ENCODE results near the gene FIBP. TPM values are rescaled to one million over a fixed set of nuclear protein-coding genes. Genes with fewer than 3 reads are reported as not detected.

FIBP gene
- total and polyA plus RNA-seq, 5 donors from 2014 or later, result 29.8 to 81.7 (median 72.1) TPM

- Histone ChIP-seq H3K4me1 (ENCODE audit: control insufficient read depth, insufficient read depth, low read length, poor library complexity, severe bottlenecking) (peaks cover 46% of the 10 kb centered on the region), H3K36me3 (ENCODE audit: control insufficient read depth, insufficient read depth, low read length) (peaks cover 13% of the 10 kb centered on the region), H3K9me3 (ENCODE audit: control insufficient read depth in 2 of 2, low read length in 2 of 2) (no peaks in the 10 kb centered on the region), H3K27ac (ENCODE audit: insufficient read depth, low read length, poor library complexity, severe bottlenecking) (peak within 1 kb of the TSS; percentile 81), H3K27me3 (ENCODE audit: control insufficient read depth, insufficient read depth, low read length) (no peaks in the 10 kb centered on the region), H3K4me3 (ENCODE audit: low read depth, low read length) (peak within 1 kb of the TSS; percentile 85)
- peak within 1 kb of the TSS; percentile 86 to 97 (median 92) for H3K27ac Mint-ChIP-seq
- peaks cover 15% of the 10 kb centered on the region for H3K36me3 Mint-ChIP-seq
- ATAC-seq (ENCODE audit: low read depth in 2 of 2) (peak; percentile 75 to 77), DNase-seq (peak in 1 of 3 donors; percentile 52)
- H3K9me3 Mint-ChIP-seq, result no peaks in the 10 kb centered on the region
- H3K4me1 Mint-ChIP-seq, result peaks cover 0 to 57% (median 25%) of the 10 kb centered on the region in 4 donors
- peak within 1 kb of the TSS; percentile 90 to 98 (median 94) for H3K4me3 Mint-ChIP-seq
- H3K27me3 Mint-ChIP-seq, result no peaks in the 10 kb centered on the region
Measured at GRCh38 chr11:65918211-65919140, 30.2 kb upstream of the FIBP start, which contains the start of gene C11orf68. Gene C11orf68 (minus strand): TSS chr11:65919062. CDS start chr11:65919031, 31 bp downstream.

DNA sequence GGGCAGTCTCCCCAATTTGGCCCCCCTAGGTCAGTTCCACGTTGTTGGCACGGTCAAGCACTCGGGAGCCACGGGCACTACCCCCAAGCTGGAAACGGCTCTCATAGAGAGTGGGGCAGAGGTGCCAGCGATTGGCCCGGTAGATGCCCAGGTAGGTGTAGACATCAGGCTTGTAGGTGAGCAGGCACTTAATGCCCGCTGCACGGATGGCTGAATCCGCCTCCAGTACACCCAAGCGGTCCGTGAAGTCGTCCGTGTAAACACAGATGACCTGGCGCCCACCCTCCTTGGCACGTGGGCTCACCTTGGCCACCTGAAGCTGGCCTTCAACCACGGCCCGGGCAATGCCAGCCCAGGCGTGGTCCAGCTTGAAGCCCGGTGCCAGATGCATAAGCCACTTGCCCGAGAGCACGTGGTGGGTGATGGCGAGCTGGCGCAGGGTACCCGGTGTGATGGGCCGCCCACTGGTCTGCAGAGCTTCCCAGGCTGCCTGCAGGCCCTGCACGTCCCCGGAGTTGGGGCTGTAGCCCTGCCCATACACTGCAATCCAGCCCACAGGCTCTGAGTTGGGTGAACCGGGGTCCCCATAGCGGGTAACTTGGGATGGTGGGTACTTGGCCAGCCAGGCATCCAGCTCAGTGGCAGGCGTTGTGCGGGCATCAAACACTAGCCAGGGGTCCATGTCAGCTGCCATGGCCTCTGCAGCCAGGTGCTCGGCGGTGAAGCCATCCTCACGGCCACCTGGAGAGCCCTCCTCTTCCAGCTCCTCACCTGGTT, 29.4 kb upstream of the FIBP start:
- H3K27ac ChIP-seq (ENCODE audit: insufficient read depth, low read length, poor library complexity, severe bottlenecking), result peak overlapping the region; percentile 78
- H3K9me3 Mint-ChIP-seq, result no peaks in the 10 kb centered on the region
- DNase-seq, result no peak
- no peaks in the 10 kb centered on the region for H3K27me3 Mint-ChIP-seq
- H3K4me3 Mint-ChIP-seq, result peak overlapping the region; percentile 89 to 98 (median 92)
- H3K4me3 ChIP-seq (ENCODE audit: low read depth, low read length), result peak overlapping the region; percentile 85
- peak overlapping the region in 2 of 3 donors; percentile 84 to 90 for H3K27ac Mint-ChIP-seq
- H3K4me1 Mint-ChIP-seq, result peaks cover 0 to 50% (median 23%) of the 10 kb centered on the region in 4 donors
- ATAC-seq (ENCODE audit: low read depth in 2 of 2), result no peak
- H3K9me3 ChIP-seq (ENCODE audit: control insufficient read depth in 2 of 2, low read length in 2 of 2), result no peaks in the 10 kb centered on the region
- peaks cover 7% of the 10 kb centered on the region for H3K36me3 Mint-ChIP-seq
- H3K36me3 ChIP-seq (ENCODE audit: control insufficient read depth, insufficient read depth, low read length), result peaks cover 8% of the 10 kb centered on the region
- no peaks in the 10 kb centered on the region for H3K27me3 ChIP-seq (ENCODE audit: control insufficient read depth, insufficient read depth, low read length)
- peaks cover 46% of the 10 kb centered on the region for H3K4me1 ChIP-seq (ENCODE audit: control insufficient read depth, insufficient read depth, low read length, poor library complexity, severe bottlenecking)

DNA sequence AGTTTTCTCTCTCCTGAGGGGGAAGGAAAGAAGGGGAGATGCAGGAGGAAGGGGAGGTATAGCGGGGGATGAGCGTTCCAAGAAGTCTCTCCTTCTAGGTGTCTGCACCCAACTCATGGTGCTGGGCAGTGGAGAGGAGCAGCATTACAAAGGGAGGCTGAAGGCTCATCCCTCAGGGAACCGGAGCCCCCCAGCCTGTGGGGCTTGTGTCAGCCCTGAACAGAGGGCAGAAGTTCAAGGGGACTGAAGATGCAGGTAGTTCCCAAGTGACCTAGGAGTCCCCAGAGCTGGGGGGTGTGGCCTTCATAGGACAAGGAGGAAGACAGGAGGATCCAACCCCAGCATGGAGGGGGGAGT, 28.8 kb upstream of the FIBP start:
- Histone ChIP-seq H3K4me1 (ENCODE audit: control insufficient read depth, insufficient read depth, low read length, poor library complexity, severe bottlenecking) (peaks cover 46% of the 10 kb centered on the region), H3K27ac (ENCODE audit: insufficient read depth, low read length, poor library complexity, severe bottlenecking) (no peak overlapping the region), H3K9me3 (ENCODE audit: control insufficient read depth in 2 of 2, low read length in 2 of 2) (no peaks in the 10 kb centered on the region), H3K27me3 (ENCODE audit: control insufficient read depth, insufficient read depth, low read length) (no peaks in the 10 kb centered on the region), H3K4me3 (ENCODE audit: low read depth, low read length) (no peak overlapping the region), H3K36me3 (ENCODE audit: control insufficient read depth, insufficient read depth, low read length) (peaks cover 2% of the 10 kb centered on the region)
- ATAC-seq (ENCODE audit: low read depth in 2 of 2) (no peak), DNase-seq (no peak)
- peaks cover 1% of the 10 kb centered on the region for H3K36me3 Mint-ChIP-seq
- peak overlapping the region in 2 of 3 donors; percentile 69 to 89 for H3K27ac Mint-ChIP-seq
- no peaks in the 10 kb centered on the region for H3K27me3 Mint-ChIP-seq
- H3K4me3 Mint-ChIP-seq, result peak overlapping the region; percentile 88 to 93 (median 90)
- peaks cover 0 to 44% (median 20%) of the 10 kb centered on the region in 4 donors for H3K4me1 Mint-ChIP-seq
- H3K9me3 Mint-ChIP-seq, result no peaks in the 10 kb centered on the region

GRCh38 chr11:65916391-65916790, 28.1 kb upstream of the FIBP start:
- ATAC-seq (ENCODE audit: low read depth in 2 of 2) (no peak), DNase-seq (no peak)
- Histone ChIP-seq H3K4me1 (ENCODE audit: control insufficient read depth, insufficient read depth, low read length, poor library complexity, severe bottlenecking) (peaks cover 46% of the 10 kb centered on the region), H3K9me3 (ENCODE audit: control insufficient read depth in 2 of 2, low read length in 2 of 2) (no peaks in the 10 kb centered on the region), H3K36me3 (ENCODE audit: control insufficient read depth, insufficient read depth, low read length) (no peaks in the 10 kb centered on the region), H3K27ac (ENCODE audit: insufficient read depth, low read length, poor library complexity, severe bottlenecking) (no peak overlapping the region), H3K4me3 (ENCODE audit: low read depth, low read length) (no peak overlapping the region), H3K27me3 (ENCODE audit: control insufficient read depth, insufficient read depth, low read length) (no peaks in the 10 kb centered on the region)
- Mint-ChIP-seq H3K4me3 (peak overlapping the region; percentile 88 to 93 (median 90)), H3K27me3 (peaks cover 6% of the 10 kb centered on the region), H3K27ac (peak overlapping the region in 2 of 3 donors; percentile 31 to 32), H3K36me3 (no peaks in the 10 kb centered on the region), H3K4me1 (peaks cover 0 to 43% (median 18%) of the 10 kb centered on the region in 4 donors), H3K9me3 (no peaks in the 10 kb centered on the region)

DNA sequence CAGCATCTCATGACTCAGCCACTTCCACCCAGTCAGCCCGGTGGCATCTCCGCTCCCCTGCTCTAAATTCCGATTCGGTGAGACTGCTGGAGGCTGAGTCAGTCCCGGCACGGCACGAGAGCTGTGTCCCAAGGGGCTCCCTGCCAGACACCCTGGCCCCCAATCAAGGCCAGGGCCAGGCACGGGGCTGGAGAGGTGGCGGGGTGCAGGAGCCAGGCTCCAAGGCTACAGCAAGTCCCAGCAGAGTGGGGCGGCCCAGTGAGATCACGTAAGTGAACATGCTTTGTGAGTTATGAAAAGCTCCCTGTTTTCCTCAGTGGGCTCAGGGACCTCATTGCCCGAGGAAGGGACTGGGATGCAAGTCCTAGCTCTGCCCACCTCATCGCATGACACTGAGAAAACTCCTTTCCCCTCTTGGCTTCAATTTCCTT, 27.6 kb upstream of the FIBP start:
- peaks cover 7% of the 10 kb centered on the region for H3K27me3 Mint-ChIP-seq
- H3K9me3 ChIP-seq (ENCODE audit: control insufficient read depth in 2 of 2, low read length in 2 of 2), result no peaks in the 10 kb centered on the region
- H3K36me3 Mint-ChIP-seq, result no peaks in the 10 kb centered on the region
- peaks cover 0 to 43% (median 18%) of the 10 kb centered on the region in 4 donors for H3K4me1 Mint-ChIP-seq
- H3K4me3 ChIP-seq (ENCODE audit: low read depth, low read length), result no peak overlapping the region
- no peaks in the 10 kb centered on the region for H3K9me3 Mint-ChIP-seq
- H3K27me3 ChIP-seq (ENCODE audit: control insufficient read depth, insufficient read depth, low read length), result no peaks in the 10 kb centered on the region
- peaks cover 41% of the 10 kb centered on the region for H3K4me1 ChIP-seq (ENCODE audit: control insufficient read depth, insufficient read depth, low read length, poor library complexity, severe bottlenecking)
- H3K36me3 ChIP-seq (ENCODE audit: control insufficient read depth, insufficient read depth, low read length), result no peaks in the 10 kb centered on the region
- no peak for ATAC-seq (ENCODE audit: low read depth in 2 of 2)
- no peak for DNase-seq
- H3K4me3 Mint-ChIP-seq, result peak overlapping the region in 1 of 4 donors; percentile 88
- H3K27ac Mint-ChIP-seq, result no peak overlapping the region
- H3K27ac ChIP-seq (ENCODE audit: insufficient read depth, low read length, poor library complexity, severe bottlenecking), result no peak overlapping the region

DNA sequence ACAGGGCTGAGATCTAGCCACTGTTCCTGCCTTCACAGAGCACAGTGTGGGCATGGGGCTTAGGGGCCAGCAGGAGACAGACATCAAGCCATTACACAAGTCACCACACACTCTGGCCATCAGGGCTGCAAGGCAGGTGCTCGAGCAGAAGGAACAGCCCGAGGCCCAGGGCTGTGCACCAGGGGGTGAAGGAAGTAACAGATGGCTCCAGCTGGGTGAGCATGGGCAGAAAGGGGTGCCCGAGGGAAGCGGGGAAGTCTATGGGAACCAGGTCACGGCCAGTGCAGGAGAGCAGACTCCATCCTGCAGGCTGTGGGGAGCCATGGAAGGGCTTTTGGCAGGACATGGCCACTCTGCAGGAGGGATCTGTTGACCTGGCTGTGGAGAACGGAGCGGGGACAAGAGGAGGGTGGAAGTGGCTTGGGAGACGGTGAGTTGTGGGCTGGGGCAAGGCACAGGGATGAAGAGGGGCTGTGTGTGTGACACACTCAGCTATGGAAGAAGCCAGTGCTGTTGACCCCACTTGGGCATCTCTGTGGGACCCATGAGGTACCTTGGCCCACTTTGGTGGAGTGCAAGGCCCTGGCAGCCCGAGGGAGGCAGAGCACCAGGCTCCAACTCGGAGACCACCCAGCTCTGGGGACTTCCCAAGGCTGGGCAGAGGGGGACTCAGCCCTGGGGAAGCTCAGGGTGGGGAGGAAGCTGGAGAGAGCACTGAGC, 27.0 kb upstream of the FIBP start:
- H3K36me3 ChIP-seq (ENCODE audit: control insufficient read depth, insufficient read depth, low read length), result no peaks in the 10 kb centered on the region
- peaks cover 7% of the 10 kb centered on the region for H3K27me3 Mint-ChIP-seq
- peaks cover 35% of the 10 kb centered on the region for H3K4me1 ChIP-seq (ENCODE audit: control insufficient read depth, insufficient read depth, low read length, poor library complexity, severe bottlenecking)
- H3K4me1 Mint-ChIP-seq, result peaks cover 0 to 38% (median 18%) of the 10 kb centered on the region in 4 donors
- H3K4me3 ChIP-seq (ENCODE audit: low read depth, low read length), result no peak overlapping the region
- no peak for ATAC-seq (ENCODE audit: low read depth in 2 of 2)
- H3K9me3 ChIP-seq (ENCODE audit: control insufficient read depth in 2 of 2, low read length in 2 of 2), result no peaks in the 10 kb centered on the region
- no peaks in the 10 kb centered on the region for H3K27me3 ChIP-seq (ENCODE audit: control insufficient read depth, insufficient read depth, low read length)
- no peak overlapping the region for H3K27ac ChIP-seq (ENCODE audit: insufficient read depth, low read length, poor library complexity, severe bottlenecking)
- peak overlapping the region in 2 of 4 donors; percentile 73 to 83 for H3K4me3 Mint-ChIP-seq
- no peak for DNase-seq
- peak overlapping the region in 2 of 3 donors; percentile 62 to 77 for H3K27ac Mint-ChIP-seq
- no peaks in the 10 kb centered on the region for H3K9me3 Mint-ChIP-seq
- H3K36me3 Mint-ChIP-seq, result no peaks in the 10 kb centered on the region

DNA sequence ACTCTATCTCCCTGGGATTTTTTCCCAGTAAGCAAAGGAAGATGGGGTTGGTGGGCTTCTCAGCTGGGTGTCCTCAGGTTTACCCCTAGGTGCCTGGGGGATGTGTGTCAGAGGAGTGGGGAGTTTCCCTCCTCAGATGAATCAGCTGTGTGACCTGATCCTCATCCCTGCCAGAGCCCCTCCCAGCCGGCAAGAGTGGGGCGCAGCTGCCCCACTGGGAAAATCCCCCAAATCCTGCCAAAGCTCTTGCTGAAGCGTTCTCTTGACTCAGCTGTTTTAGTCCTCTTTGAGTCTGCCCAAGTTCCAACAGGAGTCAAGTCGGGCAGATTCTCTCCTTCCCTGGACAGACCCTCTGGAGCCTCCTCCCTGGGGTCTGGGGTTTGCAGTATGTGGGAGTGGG, 24.6 kb upstream of the FIBP start:
- H3K36me3 Mint-ChIP-seq, result no peaks in the 10 kb centered on the region
- no peak overlapping the region for H3K27ac ChIP-seq (ENCODE audit: insufficient read depth, low read length, poor library complexity, severe bottlenecking)

More for the DNA sequence above, 24.6 kb upstream of the FIBP start:
- no peak overlapping the region for H3K4me3 ChIP-seq (ENCODE audit: low read depth, low read length)
- H3K9me3 Mint-ChIP-seq, result no peaks in the 10 kb centered on the region
- H3K9me3 ChIP-seq (ENCODE audit: control insufficient read depth in 2 of 2, low read length in 2 of 2), result no peaks in the 10 kb centered on the region
- ATAC-seq (ENCODE audit: low read depth in 2 of 2) (no peak), DNase-seq (no peak)
- H3K27me3 Mint-ChIP-seq, result peaks cover 12% of the 10 kb centered on the region
- H3K27me3 ChIP-seq (ENCODE audit: control insufficient read depth, insufficient read depth, low read length), result peaks cover under 1% of the 10 kb centered on the region
- peak overlapping the region in 1 of 3 donors; percentile 71 for H3K27ac Mint-ChIP-seq
- no peaks in the 10 kb centered on the region for H3K36me3 ChIP-seq (ENCODE audit: control insufficient read depth, insufficient read depth, low read length)
- no peak overlapping the region for H3K4me3 Mint-ChIP-seq
- peaks cover 0 to 35% (median 19%) of the 10 kb centered on the region in 4 donors for H3K4me1 Mint-ChIP-seq
- H3K4me1 ChIP-seq (ENCODE audit: control insufficient read depth, insufficient read depth, low read length, poor library complexity, severe bottlenecking), result peaks cover 23% of the 10 kb centered on the region

Measured in CD4-positive, CD25-positive, alpha-beta regulatory T cell (primary cell).